Sciatic nerve (tissue), 2 donors: ENCODE results near the gene SCLT1. TPM values are rescaled to one million over a fixed set of nuclear protein-coding genes. Genes with fewer than 3 reads are reported as not detected.
"Not testable (repeated sequence)": the region's sequence is repeated elsewhere in the genome, so short reads cannot be mapped to it uniquely, and the experiment has no call there.

Source experiments
- ATAC-seq: fragments of 200-7000 bp; cut with Tn5 transposase; one replicate; pipeline ENCODE4 v1.9.1; 2020; ENCODE audit warnings: mild to moderate bottlenecking, moderate library complexity
- DNase-seq: peaks from one replicate; pipeline ENCODE4 v3.0.0-alpha.2; 2020; ENCODE audit warnings: low spot score
- intact Hi-C: fragments of 100-400 bp; cut with DNase I; formaldehyde crosslinking; loops from one replicate; pipeline ENCODE4 v1.14.2; 2022
- total RNA-seq: library from RNA; stranded (reverse); fragmentation: NEBNext Ultra II Directional; extraction: Animal tissue kit (Norgen Biotek cat#: 25700); gene quantifications from one replicate; pipeline ENCODE4 v1.2.1, GENCODE V29; 2021
- donor health status: DM: no; HTN: no; CAD: no.
- donor health status: DM: no; HTN: no; CAD: no.

The SCLT1 gene
- total RNA-seq = 23.7 TPM

DNA sequence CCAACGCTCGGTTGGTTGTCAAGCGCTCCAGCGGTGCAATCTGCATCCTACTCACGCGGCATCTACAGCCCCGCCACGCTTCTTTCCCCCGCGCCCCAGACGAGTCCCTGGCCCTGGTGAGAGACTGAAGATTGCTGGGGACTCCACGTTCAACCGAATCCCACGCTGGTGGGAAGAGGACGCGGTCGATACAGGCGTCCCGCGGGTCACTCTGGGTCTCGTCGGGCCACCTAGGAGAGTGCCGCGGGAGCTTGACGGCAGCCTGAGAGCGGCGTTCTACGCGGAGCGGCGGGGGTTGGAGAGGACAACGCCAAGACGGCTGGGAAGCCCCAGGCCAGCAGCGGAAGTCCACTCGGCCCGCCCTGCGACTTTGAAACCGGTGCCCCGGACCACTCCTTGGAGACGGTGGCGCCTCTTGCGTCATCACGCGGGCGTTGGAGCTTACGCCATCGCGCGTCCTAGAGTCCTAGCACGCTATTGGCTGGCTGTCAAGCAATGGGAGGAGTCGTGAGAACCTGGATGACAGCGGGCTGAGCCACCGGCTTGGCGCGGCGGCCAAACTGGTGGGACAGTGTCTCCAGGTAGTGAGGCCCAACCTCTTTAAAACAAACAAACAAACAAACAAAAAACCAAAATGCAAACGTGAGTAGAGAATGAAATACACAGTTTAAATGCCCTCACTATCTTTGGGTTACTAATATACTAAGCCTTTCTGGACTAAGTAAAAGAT lies at the start of gene SCLT1:
Gene SCLT1 (minus strand): TSS at position 349 of the 730 bp plus-strand sequence. CDS start 436 bp downstream, outside the sequence.
- intact Hi-C loops = no loop called here
- DNase-seq = peak; percentile 99
- ATAC-seq = peak; percentile 99

DNA sequence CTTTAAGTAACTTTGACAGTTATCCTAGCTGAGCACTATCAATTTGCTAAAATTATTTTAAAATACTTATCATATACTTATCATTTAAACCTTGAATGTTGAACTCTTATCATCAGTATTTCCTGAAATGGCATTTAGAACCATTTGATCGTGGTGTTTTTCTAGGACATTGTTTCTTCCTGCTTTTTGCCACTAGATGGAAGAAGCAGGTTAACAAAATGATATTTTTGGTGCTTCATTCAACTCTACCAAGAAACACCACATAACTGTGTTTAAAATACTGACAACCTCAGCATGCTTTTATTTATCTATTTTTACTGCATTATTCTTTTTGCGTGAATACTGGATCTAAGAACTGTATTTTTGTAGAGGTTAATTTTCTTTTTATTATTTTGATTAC lies 47.2 kb upstream of the SCLT1 start:
- ATAC-seq (no peak), DNase-seq (no peak)
- intact Hi-C loops = no loop called here

DNA sequence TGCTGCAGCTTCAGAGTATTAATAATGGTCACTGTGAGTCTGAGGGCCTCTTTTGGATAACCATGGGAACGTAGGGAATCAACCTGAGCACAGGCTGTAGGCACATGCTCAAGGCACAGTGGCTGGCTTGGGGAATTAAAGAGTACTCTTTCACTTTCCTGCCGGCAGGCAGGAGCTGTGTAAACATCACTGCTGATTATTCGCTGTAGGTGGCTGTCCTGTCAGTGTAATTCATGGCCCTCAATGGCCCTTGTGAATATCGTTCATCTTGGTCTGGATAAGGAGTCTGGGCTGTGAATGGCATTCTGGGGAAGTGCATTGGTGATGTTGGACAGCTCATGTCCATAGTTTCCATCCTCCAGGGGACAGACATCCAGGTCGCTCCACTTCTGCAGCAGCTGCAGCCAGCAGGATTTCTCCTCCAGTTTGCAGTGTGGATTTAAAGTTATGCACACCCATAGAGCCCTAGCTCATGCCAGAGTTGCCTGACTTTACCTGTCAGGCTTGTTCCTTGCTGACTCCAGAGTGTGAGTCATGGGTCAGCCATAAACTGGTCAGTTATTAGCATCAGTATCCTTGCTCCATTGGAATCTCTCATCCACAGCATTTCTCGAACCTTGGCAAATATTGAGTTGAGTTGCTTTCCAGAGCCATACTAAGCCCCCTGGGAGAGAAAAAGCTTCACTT lies 45.6 kb upstream of the SCLT1 start:
- DNase-seq = no peak
- intact Hi-C loops = no loop called here

DNA sequence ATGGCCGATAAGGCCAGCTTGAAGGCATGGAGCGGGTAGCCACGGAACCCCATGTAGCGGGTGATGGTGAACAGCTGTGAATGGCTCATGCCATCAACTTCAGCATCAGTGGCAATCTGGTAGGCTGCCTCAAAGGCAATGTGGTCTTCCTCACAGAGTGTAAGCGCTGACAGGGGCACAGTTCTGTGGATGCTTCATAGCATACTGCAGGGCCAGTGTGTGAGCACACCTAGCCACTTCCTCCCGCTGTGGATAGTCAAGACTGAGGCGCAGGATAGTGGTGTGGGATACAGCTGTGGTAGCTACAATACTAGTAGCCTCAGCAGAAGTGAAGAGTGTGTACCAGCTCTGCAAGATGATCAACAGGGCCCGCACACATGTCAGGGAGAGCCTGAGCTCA lies 43.1 kb upstream of the SCLT1 start:
- intact Hi-C loops = no loop called here
- DNase-seq (no peak), ATAC-seq (no peak)

More for the DNA sequence above, 45.6 kb upstream of the SCLT1 start:
- no peak for ATAC-seq

DNA sequence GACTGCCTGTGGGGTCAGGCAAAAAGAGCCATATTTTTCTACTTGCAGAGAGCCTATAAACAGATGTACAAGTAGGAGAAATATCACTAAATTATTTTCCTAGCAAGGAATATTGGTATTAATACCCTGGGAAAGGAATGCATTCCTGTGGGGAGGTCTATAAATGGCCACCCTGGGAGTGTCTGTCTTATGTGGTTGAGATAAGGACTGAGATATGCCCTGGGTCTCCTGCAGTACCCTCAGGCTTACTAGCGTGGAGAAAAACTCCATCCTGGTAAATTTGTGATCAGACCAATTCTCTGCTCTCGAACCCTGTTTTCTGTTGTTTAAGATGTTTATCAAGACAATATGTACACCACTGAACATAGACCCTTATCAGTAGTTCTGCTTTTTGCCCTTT lies 38.0 kb upstream of the SCLT1 start:
- ATAC-seq = no peak
- intact Hi-C loops = no loop called here
- no peak for DNase-seq

DNA sequence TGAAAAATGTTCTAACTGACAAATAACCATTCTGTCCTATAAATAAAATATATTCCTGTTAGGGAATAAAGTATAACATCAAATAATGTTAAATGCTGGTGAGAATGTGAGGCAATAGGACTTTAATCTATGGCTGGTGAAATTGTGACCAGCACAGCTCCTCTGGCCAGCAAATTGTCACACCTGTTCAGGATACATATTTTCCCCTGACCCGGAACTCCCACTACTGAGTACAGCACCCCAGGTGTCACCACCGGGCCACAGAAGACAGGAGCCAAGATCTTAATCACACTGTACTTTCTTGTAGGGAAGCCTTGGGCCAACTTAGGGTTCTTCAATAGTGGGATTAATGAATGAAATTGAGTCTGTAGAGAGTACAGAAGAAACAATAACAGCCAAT lies 35.8 kb upstream of the SCLT1 start:
- intact Hi-C loops = no loop called here
- no peak for ATAC-seq
- no peak for DNase-seq

DNA sequence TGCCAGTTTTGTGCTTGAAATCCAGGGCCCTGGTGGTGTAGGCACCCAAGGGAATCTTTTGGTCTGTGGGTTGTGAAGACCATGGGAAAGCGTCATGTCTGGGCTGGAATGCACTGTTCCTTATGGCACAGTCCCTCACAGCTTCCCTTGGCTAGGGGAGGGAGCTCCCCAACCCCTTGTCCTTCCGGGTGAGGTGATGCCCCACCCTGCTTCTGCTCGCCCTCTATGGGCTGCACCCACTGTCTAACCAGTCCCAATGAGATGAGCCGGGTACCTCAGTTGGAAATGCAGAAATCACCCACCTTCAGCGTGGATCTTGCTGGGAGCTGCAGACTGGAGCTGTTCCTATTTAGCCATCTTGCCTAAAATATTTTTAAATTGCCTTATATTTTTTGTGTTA lies 33.3 kb upstream of the SCLT1 start:
- ATAC-seq, DNase-seq, intact Hi-C loops: not testable (repeated sequence)

DNA sequence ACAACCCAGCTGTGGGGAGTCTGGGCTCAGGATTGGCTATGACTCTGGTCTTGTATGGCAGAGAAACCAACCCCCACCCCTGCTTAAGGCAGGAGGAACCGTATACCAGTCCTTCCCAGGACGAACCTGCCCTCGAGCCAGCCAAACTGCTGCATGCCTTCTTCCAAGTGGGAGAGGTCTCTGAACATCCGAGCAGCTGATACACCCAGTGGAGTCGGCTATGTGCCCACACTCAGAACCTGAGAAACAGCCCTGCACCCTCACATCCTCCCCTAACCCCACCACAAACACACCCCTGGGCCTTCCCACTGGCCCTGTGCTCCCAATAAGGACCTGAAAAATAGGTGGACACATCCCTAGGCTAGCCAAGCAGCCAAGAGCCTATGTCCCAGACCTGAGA lies 24.4 kb upstream of the SCLT1 start:
- intact Hi-C loops = no loop called here
- ATAC-seq (no peak), DNase-seq (no peak)

DNA sequence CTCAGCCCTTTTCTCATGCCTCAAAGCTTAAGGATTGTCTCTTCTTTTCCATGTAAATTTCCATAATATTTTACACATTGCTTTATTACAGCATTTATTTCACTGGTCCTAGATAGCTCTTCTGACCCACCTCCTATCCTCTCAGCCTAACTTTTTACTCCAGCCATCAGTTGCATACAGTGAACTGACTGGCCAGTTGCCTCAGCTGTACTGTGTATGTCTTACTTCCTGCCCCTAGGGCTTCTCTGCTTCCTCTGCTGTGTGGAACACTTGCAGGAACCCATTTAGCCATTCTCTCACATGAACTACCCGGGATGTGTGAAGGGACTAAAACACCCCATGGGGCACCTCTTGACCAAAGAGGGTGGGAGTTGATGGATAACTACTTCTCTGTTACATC lies 20.6 kb upstream of the SCLT1 start:
- DNase-seq (no peak), ATAC-seq (no peak)
- intact Hi-C loops = no loop called here

DNA sequence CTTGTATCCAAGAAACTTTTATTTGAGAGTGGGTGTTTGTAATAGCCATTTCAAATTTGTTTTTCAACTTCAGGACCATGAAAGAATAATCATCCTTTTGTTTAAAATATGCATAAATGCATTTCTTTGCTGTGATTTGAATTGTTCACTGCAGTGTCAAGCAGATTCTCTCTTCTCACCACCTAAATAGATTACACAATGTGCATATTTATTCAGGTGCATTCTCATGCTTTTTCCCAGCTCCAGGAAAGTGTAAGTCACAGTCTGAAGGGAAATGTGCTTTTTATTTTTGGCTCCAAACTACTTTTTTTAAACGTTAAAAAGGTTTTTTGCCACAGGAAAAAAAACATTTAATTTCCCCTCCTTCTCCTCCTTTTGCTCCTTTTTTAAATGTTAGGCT lies 20.1 kb upstream of the SCLT1 start:
- DNase-seq = no peak
- intact Hi-C loops = no loop called here
- ATAC-seq = no peak

DNA sequence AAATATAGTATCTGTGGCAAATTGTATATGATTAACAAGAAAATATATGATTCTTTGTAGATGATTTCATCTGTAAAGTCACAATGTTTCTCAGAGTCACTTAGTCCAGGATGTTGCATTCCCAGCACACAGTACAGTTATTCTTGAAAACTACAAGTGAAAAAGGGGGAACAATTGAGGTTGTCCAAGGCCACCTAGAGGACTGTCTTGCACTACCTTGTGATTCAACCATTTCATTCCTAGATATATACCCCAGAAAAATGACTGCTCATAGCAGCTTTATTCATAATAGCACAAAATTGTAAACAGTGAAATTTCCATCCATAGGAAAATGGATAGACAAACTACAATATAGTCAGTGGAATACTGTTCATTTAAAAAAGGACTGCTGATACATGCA lies 18.6 kb upstream of the SCLT1 start:
- intact Hi-C loops = no loop called here
- no peak for DNase-seq
- ATAC-seq = no peak

DNA sequence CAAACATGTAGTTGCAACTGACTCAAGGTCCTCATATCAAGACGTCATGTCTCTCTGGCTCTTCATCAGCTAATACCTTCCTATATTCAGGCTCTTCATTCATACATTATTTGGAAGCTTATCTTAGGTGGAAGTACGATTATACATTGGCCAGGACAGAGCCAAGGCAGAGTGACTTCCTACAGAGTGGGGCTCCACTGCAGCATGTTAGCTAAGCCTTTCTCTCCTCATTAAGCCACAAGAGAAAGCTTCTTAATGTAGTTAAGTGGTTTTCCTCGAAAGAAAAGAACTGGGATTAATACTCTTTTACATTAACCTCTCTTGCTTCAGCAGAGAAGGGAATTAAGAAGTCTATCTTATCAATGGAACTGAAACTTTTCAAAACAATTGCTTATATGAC lies 17.6 kb upstream of the SCLT1 start:
- no peak for ATAC-seq
- intact Hi-C loops = no loop called here
- no peak for DNase-seq

DNA sequence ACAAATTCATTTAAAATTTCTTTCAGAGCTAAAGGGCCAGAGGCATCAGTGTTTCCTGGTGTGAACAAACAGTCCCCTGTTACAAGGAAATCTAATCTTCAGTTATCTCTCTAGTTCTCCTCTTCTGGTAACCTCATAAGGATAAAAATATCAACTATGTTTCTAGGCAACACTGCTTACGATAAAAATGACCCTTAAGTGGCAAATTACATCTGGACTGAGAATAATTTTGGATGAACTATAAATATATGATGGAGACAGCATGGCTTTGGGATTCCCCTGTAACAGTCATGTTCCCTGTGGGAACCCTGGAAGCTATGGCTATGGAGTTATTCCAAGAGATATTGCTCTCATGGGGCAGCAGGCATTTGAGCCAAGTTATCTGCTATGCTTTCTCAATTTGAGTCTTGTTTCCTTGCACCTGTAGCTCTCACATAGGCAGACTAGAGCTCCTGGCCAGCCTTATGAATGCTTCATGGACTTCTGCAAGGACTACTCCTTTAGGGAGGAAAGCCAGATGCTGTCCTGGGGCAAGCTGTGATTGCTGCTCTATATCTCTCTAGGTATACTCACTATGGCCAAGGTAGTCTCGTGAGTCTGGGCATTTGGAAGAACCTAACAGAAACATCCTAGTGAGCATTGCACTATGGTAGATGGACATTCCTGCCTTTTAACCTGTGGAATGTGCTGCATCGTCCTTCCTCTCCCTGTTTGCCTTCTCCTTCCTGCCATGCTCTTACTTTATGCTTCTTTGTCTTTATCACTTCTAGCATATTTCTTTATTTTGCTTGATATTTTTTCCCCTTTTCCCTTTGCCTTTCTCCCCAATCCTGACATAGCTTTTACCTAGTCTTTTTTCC lies 16.9 kb upstream of the SCLT1 start:
- ATAC-seq (no peak), DNase-seq (no peak)
- intact Hi-C loops = no loop called here

DNA sequence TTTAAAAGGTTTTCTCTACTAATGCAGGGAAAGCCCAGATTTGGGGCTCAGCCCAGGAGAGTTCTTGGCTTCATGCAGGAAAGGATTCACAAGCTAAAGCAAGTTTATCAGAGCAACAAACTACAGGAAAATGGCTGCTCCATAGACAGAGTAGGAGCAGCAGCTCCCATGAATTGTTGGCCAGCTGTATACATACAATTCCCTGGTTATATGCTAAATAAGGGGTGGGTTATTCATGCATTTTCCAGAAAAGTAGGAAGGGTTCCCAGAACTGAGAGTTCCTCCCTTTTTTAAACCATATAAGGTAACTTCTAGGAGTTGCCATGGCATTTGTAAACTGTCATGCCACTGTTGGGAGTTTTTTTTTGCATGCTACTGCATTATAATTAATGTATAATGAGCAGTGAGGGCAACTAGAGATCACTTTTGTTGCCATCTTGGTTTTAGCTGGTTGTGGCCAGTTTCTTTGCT lies 5.2 kb upstream of the SCLT1 start:
- intact Hi-C loops = no loop called here
- ATAC-seq = no peak
- DNase-seq = no peak

DNA sequence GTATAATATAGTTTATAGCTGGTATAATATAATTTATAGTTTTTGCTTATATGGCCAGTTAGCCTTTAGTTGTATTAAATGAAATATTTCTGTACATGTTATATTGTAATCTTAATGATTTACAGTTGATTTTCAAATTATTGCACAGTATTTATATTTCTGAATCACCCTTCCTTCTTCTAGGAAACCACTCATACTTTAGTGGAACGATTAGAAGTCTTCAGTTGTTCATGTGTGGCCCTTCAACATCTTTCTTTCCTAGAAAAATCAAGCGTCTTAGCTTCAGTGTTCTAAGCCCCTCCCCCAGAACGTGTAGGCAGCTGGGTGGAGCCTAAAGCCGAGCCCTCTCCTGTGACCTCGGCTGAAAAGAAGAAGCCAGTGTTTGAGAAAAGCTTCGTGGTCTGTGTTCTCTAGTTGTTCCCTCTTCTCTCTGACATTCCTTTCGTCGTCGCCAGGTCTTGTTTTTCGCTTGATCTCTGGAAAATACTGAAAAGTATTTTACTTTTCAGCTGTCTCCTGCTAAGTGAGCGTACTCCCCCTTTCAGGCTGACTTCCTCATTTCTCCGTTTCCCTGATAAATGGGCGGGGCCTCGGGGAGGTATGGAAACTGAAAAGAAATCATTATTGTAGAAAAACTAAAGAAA lies 2.6 kb upstream of the SCLT1 start, which contains the start of gene C4orf33:
Gene C4orf33 (plus strand): TSS at position 342 of the 644 bp plus-strand sequence. CDS start 6,459 bp downstream, outside the sequence.
- ATAC-seq = peak; percentile 52
- DNase-seq = peak; percentile 77
- intact Hi-C loops = no loop called here

DNA sequence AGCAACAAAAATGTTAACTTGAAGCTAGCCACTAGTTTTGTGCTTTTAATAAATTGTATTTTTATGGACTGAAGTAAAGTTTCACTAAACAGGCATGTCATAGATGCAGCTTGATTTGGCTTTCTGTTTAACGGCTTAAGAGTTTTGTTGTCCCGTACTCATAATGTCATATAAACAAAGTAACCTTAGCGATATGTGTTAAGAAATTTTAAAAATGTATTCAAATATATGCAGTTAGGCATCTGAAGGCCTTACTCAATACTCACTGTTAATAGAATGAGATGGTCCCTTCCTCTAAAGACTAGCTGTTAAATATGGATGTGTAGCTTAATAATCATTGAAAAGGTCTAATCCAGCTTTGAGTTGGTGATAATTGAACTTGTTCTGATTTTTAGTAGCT lies 1.0 kb upstream of the SCLT1 start:
- intact Hi-C loops = no loop called here
- ATAC-seq (no peak), DNase-seq (no peak)

DNA sequence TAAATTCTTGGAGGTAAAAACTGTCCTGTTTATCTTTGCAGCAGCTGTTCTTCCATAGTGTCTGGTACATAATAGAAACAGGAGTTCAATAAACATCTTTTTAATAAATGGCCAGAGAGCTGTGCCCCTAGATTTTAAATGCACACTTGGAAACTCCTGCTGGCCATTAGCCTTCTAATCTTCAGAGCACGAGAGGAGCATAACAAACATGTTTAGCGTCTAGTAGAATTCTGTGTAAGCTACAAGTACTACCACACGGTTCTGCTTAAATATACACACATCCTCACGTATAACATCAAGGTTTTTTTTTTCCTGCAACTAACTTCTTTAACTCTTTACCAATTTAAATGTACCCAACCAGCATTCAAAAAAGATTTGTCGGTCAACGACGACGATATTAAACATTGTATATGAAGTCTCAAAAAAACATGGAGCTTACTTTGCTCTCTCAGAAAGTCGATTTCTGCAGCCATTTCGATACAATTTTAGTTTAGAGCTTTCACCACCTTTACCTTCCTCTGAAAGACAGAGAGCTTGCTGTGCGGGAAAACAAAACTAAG lies 628 bp downstream of the SCLT1 start:
- ATAC-seq (peak; percentile 34), DNase-seq (no peak)
- intact Hi-C loops = no loop called here

DNA sequence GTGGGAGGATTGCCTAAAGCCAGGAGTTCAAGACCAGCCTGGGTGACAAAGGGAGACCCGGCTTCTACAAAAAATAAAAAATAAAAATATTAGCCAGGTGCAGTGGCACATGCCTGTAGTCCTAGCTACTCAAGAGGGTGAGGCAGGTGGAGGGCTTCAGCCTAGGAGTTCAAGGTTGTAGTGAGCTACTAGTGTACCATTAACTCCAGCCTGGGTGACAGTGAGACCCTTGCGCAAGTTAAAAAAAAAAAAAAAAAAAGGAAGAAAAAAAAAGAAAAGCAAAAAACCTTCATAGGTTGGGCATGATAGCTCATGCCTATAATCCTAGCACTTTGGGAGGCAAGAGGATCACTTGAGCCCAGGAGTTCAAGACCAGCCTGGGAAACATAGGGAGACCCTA lies 5.8 kb downstream of the SCLT1 start:
- DNase-seq = no peak
- ATAC-seq = no peak
- intact Hi-C loops = no loop called here

DNA sequence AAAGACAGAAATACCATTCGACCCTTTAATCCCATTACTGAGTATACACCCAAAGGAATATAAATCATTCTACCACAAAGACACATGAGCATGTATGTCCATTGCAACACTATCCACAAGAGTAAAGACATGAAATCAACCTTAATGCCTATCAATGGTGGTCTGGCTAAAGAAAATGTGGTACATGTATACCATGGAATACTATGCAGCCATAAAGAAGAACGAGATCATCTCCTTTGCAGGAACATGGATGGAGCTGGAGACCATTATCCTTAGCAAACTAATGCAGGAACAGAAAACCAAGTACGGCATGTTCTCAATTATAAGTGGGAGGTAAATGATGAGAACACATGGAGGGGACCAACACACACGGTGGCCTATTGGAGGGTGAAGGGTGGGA lies 7.9 kb downstream of the SCLT1 start:
- no peak for DNase-seq
- intact Hi-C loops = no loop called here
- ATAC-seq = no peak
